GM12878 (cell line): Measurements from ENCODE around the gene SLC12A6. TPM values are rescaled to one million over a fixed set of nuclear protein-coding genes. Genes with fewer than 3 reads are reported as not detected.

ENCODE experiments used
- CEBPB ChIP-seq, 2 experiments: fragments of 150-350 bp in 1 of 2; IDR thresholded peaks; 2 replicates each; pipeline ENCODE4 v1.6.1; 2012 to 2014; ENCODE audit warnings: low read depth in 2 of 2, low read length in 2 of 2, borderline replicate concordance in 1 of 2, inconsistent platforms in 1 of 2
- DPF2 ChIP-seq: fragments of 450-650 bp; IDR thresholded peaks from 2 replicates; pipeline ENCODE4 v1.6.1; 2017; ENCODE audit warnings: mild to moderate bottlenecking
- FOXM1 ChIP-seq: IDR thresholded peaks from 2 replicates; pipeline ENCODE4 v1.6.1; 2012; ENCODE audit warnings: low read depth, mild to moderate bottlenecking, inconsistent platforms, low read length, moderate library complexity
- IKZF1 ChIP-seq: fragments of 450-650 bp; conservative IDR thresholded peaks from 2 replicates; pipeline ENCODE4 v1.6.1; 2017; ENCODE audit warnings: antibody characterized with exemption, mild to moderate bottlenecking
- NBN ChIP-seq: fragments of 450-650 bp; IDR thresholded peaks from 2 replicates; pipeline ENCODE4 v1.6.1; 2016
- NFYA ChIP-seq: IDR thresholded peaks from 2 replicates; pipeline ENCODE4 v1.6.1; 2011; ENCODE audit warnings: low read depth, mild to moderate bottlenecking, low read length, improper control_type of control experiment, borderline replicate concordance
- RCOR1 ChIP-seq: conservative IDR thresholded peaks from 2 replicates; pipeline ENCODE4 v1.6.1; 2012; ENCODE audit warnings: low read depth, low read length, improper control_type of control experiment
- RUNX3 ChIP-seq: IDR thresholded peaks from 2 replicates; pipeline ENCODE4 v1.6.1; 2012; ENCODE audit warnings: low read length, inconsistent platforms
- SMAD1 ChIP-seq: fragments of 450-650 bp; IDR thresholded peaks from 2 replicates; pipeline ENCODE4 v1.6.1; 2018; ENCODE audit warnings: mild to moderate bottlenecking, low read depth; ENCODE audit not compliant: partially characterized antibody
- SMARCA5 ChIP-seq: fragments of 450-650 bp; IDR thresholded peaks from 2 replicates; pipeline ENCODE4 v1.6.1; 2017; ENCODE audit warnings: mild to moderate bottlenecking
- TARDBP ChIP-seq: IDR thresholded peaks from 2 replicates; pipeline ENCODE4 v1.6.1; 2016; ENCODE audit warnings: borderline replicate concordance
- TCF3 ChIP-seq: IDR thresholded peaks from 2 replicates; pipeline ENCODE4 v1.6.1; 2012; ENCODE audit warnings: low read depth, mild to moderate bottlenecking, low read length, borderline replicate concordance; ENCODE audit not compliant: insufficient read depth
- polyA plus RNA-seq, 11 experiments: library from polyadenylated mRNA; depleted of rRNA in 4 of 11; unstranded in 6 of 11; stranded (reverse) in 5 of 11; fragments of >200 nt; fragmentation: Nextera tagmentation in 4 of 11; fragmentation: Illumina TruSeq in 1 of 11; extraction: Ambion mirVana in 4 of 11; extraction: Trizol in 1 of 11; gene quantifications; 1 replicate in 1 of 11; 2 replicates in 10 of 11; pipeline versions ENCODE4 v1.2.1 to v1.2.3, GENCODE V29; 2011 to 2016; ENCODE audit warnings: inconsistent platforms in 2 of 11, missing spikeins in 2 of 11, low read depth in 1 of 11
- total RNA-seq, 4 experiments: library from RNA; depleted of rRNA in 3 of 4; stranded (reverse); fragments of >200 nt in 3 of 4; fragmentation: Illumina TruSeq in 1 of 4; extraction: Trizol in 1 of 4; gene quantifications; 2 replicates each; pipeline versions ENCODE4 v1.2.1 to v1.2.3, GENCODE V29; 2013 to 2021
- TF ChIP-seq, protein P1 (sequence below): IDR thresholded peaks from 2 replicates; pipeline ENCODE4 v1.6.1; 2012; ENCODE audit warnings: mild to moderate bottlenecking, low read depth, low read length
- TF ChIP-seq, protein P2 (sequence below): fragments of 450-650 bp; IDR thresholded peaks from 2 replicates; pipeline ENCODE4 v1.6.1; 2017; ENCODE audit warnings: mild to moderate bottlenecking, moderate library complexity
- TF ChIP-seq, protein P3 (sequence below): fragments of 150-350 bp; IDR thresholded peaks from 2 replicates; pipeline ENCODE4 v1.6.1; 2016; ENCODE audit warnings: low read depth, low read length

Gene SLC12A6
- total and polyA plus RNA-seq, 10 of the 15 experiments (the other 5 are each of a cell fraction or from before 2014, with no cell fraction given), result 4.7 to 94.4 (median 34.2) TPM

DNA sequence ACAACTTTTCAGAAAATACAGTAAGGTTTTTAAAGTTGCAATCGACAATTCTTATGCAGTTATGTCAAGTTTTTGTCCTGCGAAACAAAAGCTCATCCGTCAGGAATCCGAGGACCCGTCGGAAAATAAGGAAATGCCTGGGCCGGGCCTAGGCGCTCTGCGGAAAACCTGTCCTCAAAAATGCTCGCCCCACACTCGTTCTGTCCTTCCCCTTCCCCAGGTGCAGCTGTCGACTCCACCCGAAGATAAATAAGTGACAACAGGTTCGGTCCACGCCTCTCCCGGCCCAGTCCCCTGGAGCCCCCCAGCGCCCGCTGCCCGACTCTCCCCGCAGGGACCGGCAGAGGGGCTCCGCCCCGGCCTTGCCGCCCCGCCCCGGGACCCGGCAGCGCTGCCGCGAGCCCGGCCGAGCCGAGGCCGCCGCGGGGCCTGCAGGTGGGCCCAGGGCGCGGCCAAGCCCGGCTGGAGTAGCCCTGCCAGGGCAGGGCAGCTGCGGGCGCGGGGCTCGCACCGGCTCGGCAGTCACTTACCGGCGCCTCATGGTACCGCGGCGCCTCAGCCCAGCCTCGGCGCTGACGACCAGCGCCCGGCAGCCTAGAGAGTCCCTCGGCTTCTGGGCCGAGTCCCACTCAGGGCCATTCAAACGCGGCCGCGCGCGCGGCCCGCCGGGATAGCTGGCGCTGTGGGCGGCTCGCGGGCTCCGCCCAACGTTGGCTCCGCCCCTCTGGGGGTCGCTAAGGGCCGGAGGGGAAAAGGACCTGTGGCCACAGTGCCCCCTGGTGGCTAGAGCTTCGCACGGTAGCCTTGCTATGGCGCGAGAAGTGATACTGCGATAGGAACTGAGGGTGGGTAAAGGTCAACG is 127.9 kb downstream of the SLC12A6 start, which contains the start of gene KATNBL1 (continued):
- TF ChIP-seq, protein P1, sequence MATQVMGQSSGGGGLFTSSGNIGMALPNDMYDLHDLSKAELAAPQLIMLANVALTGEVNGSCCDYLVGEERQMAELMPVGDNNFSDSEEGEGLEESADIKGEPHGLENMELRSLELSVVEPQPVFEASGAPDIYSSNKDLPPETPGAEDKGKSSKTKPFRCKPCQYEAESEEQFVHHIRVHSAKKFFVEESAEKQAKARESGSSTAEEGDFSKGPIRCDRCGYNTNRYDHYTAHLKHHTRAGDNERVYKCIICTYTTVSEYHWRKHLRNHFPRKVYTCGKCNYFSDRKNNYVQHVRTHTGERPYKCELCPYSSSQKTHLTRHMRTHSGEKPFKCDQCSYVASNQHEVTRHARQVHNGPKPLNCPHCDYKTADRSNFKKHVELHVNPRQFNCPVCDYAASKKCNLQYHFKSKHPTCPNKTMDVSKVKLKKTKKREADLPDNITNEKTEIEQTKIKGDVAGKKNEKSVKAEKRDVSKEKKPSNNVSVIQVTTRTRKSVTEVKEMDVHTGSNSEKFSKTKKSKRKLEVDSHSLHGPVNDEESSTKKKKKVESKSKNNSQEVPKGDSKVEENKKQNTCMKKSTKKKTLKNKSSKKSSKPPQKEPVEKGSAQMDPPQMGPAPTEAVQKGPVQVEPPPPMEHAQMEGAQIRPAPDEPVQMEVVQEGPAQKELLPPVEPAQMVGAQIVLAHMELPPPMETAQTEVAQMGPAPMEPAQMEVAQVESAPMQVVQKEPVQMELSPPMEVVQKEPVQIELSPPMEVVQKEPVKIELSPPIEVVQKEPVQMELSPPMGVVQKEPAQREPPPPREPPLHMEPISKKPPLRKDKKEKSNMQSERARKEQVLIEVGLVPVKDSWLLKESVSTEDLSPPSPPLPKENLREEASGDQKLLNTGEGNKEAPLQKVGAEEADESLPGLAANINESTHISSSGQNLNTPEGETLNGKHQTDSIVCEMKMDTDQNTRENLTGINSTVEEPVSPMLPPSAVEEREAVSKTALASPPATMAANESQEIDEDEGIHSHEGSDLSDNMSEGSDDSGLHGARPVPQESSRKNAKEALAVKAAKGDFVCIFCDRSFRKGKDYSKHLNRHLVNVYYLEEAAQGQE, result no peak
- peak; percentile 25; the same call in 1 of the 2 replicates for TF ChIP-seq TCF3
- TF ChIP-seq FOXM1, result no peak
- TF ChIP-seq, protein P2, sequence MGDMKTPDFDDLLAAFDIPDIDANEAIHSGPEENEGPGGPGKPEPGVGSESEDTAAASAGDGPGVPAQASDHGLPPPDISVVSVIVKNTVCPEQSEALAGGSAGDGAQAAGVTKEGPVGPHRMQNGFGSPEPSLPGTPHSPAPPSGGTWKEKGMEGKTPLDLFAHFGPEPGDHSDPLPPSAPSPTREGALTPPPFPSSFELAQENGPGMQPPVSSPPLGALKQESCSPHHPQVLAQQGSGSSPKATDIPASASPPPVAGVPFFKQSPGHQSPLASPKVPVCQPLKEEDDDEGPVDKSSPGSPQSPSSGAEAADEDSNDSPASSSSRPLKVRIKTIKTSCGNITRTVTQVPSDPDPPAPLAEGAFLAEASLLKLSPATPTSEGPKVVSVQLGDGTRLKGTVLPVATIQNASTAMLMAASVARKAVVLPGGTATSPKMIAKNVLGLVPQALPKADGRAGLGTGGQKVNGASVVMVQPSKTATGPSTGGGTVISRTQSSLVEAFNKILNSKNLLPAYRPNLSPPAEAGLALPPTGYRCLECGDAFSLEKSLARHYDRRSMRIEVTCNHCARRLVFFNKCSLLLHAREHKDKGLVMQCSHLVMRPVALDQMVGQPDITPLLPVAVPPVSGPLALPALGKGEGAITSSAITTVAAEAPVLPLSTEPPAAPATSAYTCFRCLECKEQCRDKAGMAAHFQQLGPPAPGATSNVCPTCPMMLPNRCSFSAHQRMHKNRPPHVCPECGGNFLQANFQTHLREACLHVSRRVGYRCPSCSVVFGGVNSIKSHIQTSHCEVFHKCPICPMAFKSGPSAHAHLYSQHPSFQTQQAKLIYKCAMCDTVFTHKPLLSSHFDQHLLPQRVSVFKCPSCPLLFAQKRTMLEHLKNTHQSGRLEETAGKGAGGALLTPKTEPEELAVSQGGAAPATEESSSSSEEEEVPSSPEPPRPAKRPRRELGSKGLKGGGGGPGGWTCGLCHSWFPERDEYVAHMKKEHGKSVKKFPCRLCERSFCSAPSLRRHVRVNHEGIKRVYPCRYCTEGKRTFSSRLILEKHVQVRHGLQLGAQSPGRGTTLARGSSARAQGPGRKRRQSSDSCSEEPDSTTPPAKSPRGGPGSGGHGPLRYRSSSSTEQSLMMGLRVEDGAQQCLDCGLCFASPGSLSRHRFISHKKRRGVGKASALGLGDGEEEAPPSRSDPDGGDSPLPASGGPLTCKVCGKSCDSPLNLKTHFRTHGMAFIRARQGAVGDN, result peak; percentile 83; the same call in 1 of the 2 replicates
- peak; percentile 83 for TF ChIP-seq DPF2
- peak; percentile 81 for TF ChIP-seq IKZF1
- TF ChIP-seq NBN, result peak; percentile 42; the same call in 1 of the 2 replicates
- TF ChIP-seq, protein P3, sequence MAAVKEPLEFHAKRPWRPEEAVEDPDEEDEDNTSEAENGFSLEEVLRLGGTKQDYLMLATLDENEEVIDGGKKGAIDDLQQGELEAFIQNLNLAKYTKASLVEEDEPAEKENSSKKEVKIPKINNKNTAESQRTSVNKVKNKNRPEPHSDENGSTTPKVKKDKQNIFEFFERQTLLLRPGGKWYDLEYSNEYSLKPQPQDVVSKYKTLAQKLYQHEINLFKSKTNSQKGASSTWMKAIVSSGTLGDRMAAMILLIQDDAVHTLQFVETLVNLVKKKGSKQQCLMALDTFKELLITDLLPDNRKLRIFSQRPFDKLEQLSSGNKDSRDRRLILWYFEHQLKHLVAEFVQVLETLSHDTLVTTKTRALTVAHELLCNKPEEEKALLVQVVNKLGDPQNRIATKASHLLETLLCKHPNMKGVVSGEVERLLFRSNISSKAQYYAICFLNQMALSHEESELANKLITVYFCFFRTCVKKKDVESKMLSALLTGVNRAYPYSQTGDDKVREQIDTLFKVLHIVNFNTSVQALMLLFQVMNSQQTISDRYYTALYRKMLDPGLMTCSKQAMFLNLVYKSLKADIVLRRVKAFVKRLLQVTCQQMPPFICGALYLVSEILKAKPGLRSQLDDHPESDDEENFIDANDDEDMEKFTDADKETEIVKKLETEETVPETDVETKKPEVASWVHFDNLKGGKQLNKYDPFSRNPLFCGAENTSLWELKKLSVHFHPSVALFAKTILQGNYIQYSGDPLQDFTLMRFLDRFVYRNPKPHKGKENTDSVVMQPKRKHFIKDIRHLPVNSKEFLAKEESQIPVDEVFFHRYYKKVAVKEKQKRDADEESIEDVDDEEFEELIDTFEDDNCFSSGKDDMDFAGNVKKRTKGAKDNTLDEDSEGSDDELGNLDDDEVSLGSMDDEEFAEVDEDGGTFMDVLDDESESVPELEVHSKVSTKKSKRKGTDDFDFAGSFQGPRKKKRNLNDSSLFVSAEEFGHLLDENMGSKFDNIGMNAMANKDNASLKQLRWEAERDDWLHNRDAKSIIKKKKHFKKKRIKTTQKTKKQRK, result no peak
- TF ChIP-seq CEBPB (IDR thresholded peaks at IDR 0.05; ENCODE audit: borderline replicate concordance in 1 of 2, low read depth in 2 of 2, low read length in 2 of 2), result no peak
- TF ChIP-seq NFYA, result no peak
- 0 out of 2 replicates have a peak, but pooled peaks have one; percentile 20 for TF ChIP-seq TARDBP
- 0 out of 2 replicates have a peak, but pooled peaks have one; percentile 22 for TF ChIP-seq RCOR1
- no peak for TF ChIP-seq SMAD1
- TF ChIP-seq SMARCA5, result no peak
- TF ChIP-seq RUNX3, result no peak
